Ramos (cell line): ENCODE data around the gene KIAA2012.

Experiments
- in situ Hi-C: fragments of 300-500 bp; cut with MboI; formaldehyde crosslinking; loops from one replicate; pipeline ENCODE4 v1.14.3; 2022; ENCODE audit warnings: low sequenced_read_pairs; ENCODE audit not compliant: unreplicated experiment

KIAA2012 gene

GRCh38 chr2:202040079-202040844, 32.8 kb upstream of the KIAA2012 start:
- in situ Hi-C loops: no loop called here

- in situ Hi-C loops: no loop called here
Measured at GRCh38 chr2:202042444-202042843, 30.6 kb upstream of the KIAA2012 start.

GRCh38 chr2:202043475-202043874, 29.6 kb upstream of the KIAA2012 start:
- in situ Hi-C loops: no loop called here

- in situ Hi-C loops: no loop called here
Measured at GRCh38 chr2:202044777-202045176, 28.3 kb upstream of the KIAA2012 start.

GRCh38 chr2:202046572-202046971, 26.5 kb upstream of the KIAA2012 start:
- in situ Hi-C loops: no loop called here

- in situ Hi-C loops: no loop called here
Measured at GRCh38 chr2:202049092-202049728, 23.8 kb upstream of the KIAA2012 start.

- in situ Hi-C loops: no loop called here
Measured at GRCh38 chr2:202049840-202050239, 23.2 kb upstream of the KIAA2012 start.

- in situ Hi-C loops: no loop called here
Measured at GRCh38 chr2:202050652-202051051, 22.4 kb upstream of the KIAA2012 start.

- in situ Hi-C loops: no loop called here
Measured at GRCh38 chr2:202051499-202052161, 21.4 kb upstream of the KIAA2012 start.

GRCh38 chr2:202052235-202052634, 20.8 kb upstream of the KIAA2012 start:
- in situ Hi-C loops: no loop called here

- in situ Hi-C loops: no loop called here
Measured at GRCh38 chr2:202054679-202055078, 18.4 kb upstream of the KIAA2012 start.

- in situ Hi-C loops: no loop called here
Measured at GRCh38 chr2:202056611-202057010, 16.4 kb upstream of the KIAA2012 start.

GRCh38 chr2:202060218-202060617, 12.8 kb upstream of the KIAA2012 start:
- in situ Hi-C loops: no loop called here

- in situ Hi-C loops: no loop called here
Measured at GRCh38 chr2:202061695-202062094, 11.4 kb upstream of the KIAA2012 start.

GRCh38 chr2:202064171-202064880, 8.7 kb upstream of the KIAA2012 start:
- in situ Hi-C loops: no loop called here

- in situ Hi-C loops: no loop called here
Measured at GRCh38 chr2:202064881-202065230, 8.2 kb upstream of the KIAA2012 start.

GRCh38 chr2:202065876-202066275, 7.2 kb upstream of the KIAA2012 start:
- in situ Hi-C loops: no loop called here

- in situ Hi-C loops: no loop called here
Measured at GRCh38 chr2:202066875-202067274, 6.2 kb upstream of the KIAA2012 start.

- in situ Hi-C loops: no loop called here
Measured at GRCh38 chr2:202067589-202067988, 5.5 kb upstream of the KIAA2012 start.

- in situ Hi-C loops: no loop called here
Measured at GRCh38 chr2:202069170-202070067, 3.6 kb upstream of the KIAA2012 start.
